ENCODE results near the gene FPR3.
"Not testable (repeated sequence)": the region's sequence is repeated elsewhere in the genome, so short reads cannot be mapped to it uniquely, and the experiment has no call there.

- not testable (repeated sequence) for TF ChIP-seq POLR2A, CTCF (IDR thresholded peaks at IDR 0.05)
Observed at GRCh38 chr19:51804789-51805188, 9.8 kb downstream of the FPR3 start.

Measured in body of pancreas (tissue), 4 donors.